ENCODE data around the gene NCAM1.
A peak's percentile ranks its signal among the peaks of the same experiment; 100 is the strongest.

NCAM1 gene

GRCh38 chr11:113260096-113260425 is 298.8 kb downstream of the NCAM1 start:
- no peak for DNase-seq

- no peak for DNase-seq
Measured at GRCh38 chr11:113260541-113260940, 299.3 kb downstream of the NCAM1 start.

- DNase-seq = peak; percentile 33
Measured at GRCh38 chr11:113261709-113262475, 300.7 kb downstream of the NCAM1 start.

DNA sequence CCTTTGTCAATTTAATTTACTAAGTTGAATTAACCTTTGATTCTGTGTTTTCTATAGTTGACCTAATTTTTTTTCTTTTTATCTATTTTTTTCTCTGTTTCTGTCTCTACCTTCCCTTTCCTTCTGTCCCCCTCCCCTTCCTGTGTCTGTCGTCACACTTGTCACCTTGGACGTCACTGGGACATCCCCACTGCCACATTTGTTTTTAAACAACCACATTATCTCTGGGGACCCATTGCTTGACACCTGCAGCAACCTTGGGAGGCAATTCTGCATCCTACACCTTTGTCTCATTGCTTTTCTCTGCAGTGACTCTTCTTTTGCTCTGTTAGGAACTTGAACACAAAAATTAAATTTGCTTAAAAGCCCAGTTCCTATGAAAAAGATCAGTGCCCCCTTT is 301.4 kb downstream of the NCAM1 start:
- DNase-seq = no peak

- DNase-seq = peak; percentile 26
Measured at GRCh38 chr11:113263458-113264259, 302.4 kb downstream of the NCAM1 start.

DNA sequence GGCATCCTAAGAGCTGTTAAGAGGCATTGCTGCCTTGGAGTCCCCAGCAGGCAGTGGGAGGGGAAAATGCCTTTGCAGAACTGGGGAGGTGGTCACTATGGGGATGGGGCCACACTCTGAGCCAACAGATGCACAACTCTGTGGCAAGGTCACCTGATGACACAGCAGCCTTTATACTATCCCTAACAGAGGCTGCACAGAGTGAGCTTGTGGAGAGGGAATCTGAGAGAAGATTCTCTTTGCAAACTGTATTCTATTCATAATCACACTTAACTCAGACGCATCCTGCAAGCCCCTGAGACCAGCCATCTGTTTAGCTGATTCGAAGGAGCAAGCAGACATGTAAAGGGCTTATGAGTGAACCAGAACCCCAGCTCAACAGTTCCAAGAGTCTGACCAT is 304.1 kb downstream of the NCAM1 start:
- DNase-seq = no peak

GRCh38 chr11:113267493-113267892 is 306.3 kb downstream of the NCAM1 start:
- no peak for DNase-seq

GRCh38 chr11:113269096-113269495 is 307.9 kb downstream of the NCAM1 start:
- DNase-seq = no peak

GRCh38 chr11:113269636-113270035 is 308.4 kb downstream of the NCAM1 start:
- DNase-seq = no peak

DNA sequence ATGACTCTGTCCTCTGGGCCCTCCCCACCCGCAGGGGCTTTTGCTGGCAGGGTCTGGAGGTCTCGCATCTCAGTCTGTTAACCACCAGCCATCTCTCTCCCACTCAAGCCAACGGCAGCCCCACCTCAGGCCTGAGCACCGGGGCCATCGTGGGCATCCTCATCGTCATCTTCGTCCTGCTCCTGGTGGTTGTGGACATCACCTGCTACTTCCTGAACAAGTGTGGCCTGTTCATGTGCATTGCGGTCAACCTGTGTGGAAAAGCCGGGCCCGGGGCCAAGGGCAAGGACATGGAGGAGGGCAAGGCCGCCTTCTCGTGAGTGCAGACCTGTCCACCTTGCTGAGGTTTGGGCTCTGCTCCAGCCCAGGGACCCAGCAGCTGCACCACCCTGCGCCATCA is 308.9 kb downstream of the NCAM1 start:
- DNase-seq = no peak

DNA sequence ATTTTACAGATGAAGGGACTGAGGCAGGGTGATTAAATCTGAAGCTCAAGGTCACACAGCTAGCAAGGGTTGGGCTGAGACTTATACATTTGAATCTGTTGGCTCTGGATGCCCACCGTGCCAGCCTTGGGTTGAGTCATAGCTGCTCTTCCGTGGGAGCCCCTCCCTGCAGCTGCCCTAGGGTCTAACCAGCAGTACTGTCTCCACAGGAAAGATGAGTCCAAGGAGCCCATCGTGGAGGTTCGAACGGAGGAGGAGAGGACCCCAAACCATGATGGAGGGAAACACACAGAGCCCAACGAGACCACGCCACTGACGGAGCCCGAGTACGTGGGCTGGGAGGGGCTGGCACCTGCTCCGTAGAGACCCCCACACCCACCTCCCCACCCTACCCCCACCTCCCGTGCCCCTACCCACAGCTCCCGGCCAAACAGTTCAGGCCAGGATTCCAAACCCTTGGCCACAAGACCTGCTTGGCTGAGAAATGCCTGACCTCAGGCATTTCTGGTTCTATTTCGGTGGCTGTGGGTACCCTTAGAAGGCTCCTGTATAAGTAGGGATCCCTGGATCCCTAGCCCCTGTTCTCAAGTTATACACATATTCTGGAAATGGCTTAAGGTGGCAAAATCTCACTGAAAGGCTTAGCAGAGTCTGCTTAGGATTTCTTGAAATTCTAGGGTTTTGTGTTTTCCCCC is 310.5 kb downstream of the NCAM1 start:
- DNase-seq = no peak

DNA sequence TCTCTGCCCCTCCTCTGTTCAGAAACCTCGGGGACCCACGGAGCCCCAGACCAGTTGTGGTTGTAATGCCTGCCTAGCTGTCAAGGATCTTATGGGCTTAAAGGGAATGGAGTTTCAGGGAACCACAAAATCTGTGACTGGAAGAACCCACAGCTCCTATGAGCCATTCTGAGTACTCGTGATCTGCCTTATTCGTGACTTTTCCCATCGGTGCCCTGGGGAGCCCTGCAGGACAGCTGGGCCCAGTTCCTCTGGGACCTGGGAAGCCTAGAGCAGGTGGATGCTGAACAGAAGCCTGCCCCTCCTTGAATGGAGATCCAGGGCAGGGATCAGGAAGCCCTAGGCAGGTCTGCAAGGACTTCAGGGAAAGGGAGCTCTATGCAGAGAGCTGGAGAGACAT is 311.1 kb downstream of the NCAM1 start:
- no peak for DNase-seq

GRCh38 chr11:113272927-113273615 is 311.9 kb downstream of the NCAM1 start:
- DNase-seq = no peak

DNA sequence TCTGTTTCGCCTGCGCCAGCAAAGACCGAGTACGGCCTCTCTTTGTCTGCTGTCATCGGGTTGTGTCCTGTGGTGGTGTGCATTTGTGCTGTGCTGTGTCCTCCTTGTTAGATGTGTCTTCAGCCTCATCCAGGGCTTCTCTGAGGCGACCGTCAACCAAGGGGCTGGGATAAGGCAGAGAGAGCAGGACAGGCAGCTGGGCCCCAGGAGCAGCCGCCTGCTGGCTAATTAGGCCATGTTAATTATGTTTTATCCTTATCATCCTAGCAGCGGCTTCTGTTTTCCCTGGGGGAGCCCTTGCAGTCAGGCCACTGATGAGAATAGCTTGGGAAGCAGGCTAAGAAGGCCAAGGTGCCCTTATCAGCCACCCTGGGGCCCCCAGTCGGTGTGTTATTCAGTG is 312.5 kb downstream of the NCAM1 start:
- no peak for DNase-seq

GRCh38 chr11:113274713-113275582 is 313.7 kb downstream of the NCAM1 start:
- DNase-seq = no peak

GRCh38 chr11:113275602-113276001 is 314.4 kb downstream of the NCAM1 start:
- no peak for DNase-seq

DNA sequence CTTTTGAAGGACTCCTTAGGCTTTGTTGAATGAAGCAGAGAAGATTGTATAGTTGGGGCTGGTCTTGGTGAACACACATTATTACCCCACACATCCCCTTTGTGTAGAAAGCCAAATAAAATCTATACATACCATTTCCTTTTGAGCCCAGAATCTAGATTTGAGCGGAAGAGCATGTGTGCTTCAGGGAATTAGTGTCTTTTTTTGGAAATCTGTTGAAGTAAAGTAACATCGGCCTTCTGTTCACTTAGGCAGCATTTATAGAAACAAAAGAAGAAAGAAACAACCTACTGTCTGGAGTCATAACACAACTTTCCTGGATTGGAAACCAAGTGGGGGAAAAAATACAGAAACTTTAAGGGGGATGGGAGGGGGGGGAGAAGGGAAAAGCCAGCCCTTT is 315.2 kb downstream of the NCAM1 start:
- DNase-seq = no peak

GRCh38 chr11:113277907-113278306 is 316.7 kb downstream of the NCAM1 start:
- no peak for DNase-seq

- no peak for DNase-seq
Measured at GRCh38 chr11:113278481-113278880, 317.3 kb downstream of the NCAM1 start.

DNA sequence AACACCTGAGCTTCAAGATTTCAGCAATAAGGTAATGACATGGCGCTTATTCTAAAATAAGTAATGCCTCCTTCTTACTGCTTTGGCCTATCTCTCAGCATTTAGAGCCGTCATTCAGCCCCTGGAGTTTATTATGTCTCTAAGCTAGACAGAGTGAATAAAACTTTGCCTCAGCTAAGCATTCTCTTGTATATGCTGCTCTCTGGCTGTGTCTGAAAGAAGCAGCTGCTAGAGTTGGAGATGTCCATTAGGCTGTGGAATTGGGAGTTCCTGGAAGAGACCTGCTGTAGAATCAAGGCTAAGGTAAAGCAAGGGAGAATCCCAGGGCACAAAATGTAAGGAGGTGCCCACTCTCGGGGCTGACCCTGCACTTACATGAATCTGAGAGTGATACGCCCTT is 317.7 kb downstream of the NCAM1 start:
- no peak for DNase-seq

GRCh38 chr11:113279591-113279990 is 318.4 kb downstream of the NCAM1 start:
- no peak for DNase-seq

All from fibroblast of skin of scalp (primary cell).